HG03196 (cell line): ENCODE results near the gene MAGEL2.
"Not testable (repeated sequence)": the region's sequence is repeated elsewhere in the genome, so short reads cannot be mapped to it uniquely, and the experiment has no call there.

Experiments
- ATAC-seq: cut with Tn5 transposase; IDR thresholded peaks from one replicate; pipeline ENCODE4 v1.9.1; 2021; ENCODE audit not compliant: unreplicated experiment

MAGEL2 gene

DNA sequence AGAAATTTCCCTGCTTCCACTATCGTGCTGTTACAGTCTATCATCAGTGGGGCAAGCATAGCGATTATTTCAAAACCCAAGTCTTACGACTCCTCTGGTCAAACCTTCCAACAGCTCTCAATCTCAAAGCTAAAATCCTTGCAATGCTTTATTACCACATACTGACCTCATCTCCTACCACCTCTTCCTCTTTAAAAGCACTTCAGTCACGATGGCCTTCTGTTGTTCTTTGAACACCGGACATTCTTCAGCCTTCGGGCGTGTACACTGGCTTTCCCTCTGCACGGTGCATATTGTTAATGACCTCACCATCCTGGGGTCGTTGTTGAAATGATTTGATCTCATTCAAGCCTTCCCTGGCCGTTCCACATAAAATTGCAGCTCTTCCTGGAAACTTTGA, 31.1 kb downstream of the MAGEL2 start:
- no peak for ATAC-seq

GRCh38 chr15:23606226-23606625, 41.4 kb downstream of the MAGEL2 start:
- ATAC-seq = no peak

GRCh38 chr15:23602124-23602523, 45.5 kb downstream of the MAGEL2 start:
- ATAC-seq = no peak

GRCh38 chr15:23599053-23599452, 48.6 kb downstream of the MAGEL2 start:
- no peak for ATAC-seq

DNA sequence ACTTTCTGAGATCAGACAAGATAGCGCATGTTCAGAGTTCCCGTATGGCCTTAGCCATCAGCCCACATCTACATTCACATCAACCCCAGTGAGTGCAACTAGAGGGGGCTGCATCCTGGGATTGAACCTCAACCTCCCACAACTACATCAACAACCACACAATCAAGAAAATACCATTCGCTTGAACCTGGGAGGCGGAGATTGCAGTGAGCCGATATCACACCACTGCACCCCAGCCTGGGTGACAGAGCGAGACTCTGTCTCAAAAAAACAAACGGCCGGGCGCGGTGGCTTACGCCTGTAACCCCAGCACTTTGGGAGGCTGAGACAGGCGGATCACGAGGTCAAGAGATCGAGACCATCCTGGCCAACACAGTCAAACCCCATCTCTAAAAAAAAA, 50.4 kb downstream of the MAGEL2 start:
- ATAC-seq = not testable (repeated sequence)

DNA sequence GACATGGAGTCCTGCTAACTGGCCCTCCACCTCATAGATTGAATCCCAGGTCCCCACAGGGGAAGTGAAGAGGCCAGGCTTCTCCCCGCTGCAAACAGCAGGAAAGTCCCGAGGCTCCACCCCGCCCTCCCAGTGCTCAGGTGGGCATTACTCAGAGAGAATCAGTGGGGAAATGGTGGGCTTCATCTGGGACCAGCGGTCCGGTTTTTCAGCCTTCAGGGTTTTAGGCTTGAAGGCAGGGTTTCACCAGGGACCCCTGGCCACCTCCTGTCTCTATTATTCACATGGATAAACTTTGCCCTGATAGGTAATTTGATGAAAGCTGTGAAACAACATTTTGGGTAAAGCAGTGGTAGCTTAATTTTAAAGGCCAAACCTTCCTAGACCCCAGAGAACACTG, 50.9 kb downstream of the MAGEL2 start:
- no peak for ATAC-seq

- no peak for ATAC-seq
These were observed 52.3 kb downstream of the MAGEL2 start for GRCh38 chr15:23595368-23595767.

DNA sequence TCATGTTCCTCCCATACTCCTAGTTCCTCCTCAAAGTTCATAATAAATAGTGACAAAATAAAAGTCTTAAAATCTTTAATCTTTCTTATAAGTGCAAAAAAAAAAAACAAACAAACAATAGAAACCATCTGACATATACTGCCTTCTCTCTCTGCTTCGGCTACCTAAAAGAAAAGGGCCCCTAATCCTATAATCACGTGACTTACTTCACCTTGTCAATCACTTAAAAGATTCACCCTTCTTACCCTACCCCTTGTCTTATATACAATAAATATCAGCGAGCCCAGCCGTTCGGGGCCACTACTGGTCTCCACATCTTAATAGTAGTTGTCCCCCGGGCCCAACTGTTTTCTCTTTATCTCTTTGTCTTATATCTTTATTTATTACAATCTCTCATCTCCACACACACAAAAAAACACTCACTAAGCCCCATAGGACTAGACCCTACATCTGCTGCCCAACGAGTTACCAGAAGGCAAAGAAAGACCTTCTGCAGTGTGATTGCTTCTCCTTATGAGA, 53.4 kb downstream of the MAGEL2 start:
- ATAC-seq = no peak
